IMR-90 (cell line): ENCODE results near the gene MCRS1. TPM values are rescaled to one million over a fixed set of nuclear protein-coding genes. Genes with fewer than 3 reads are reported as not detected.

ENCODE experiments used
- ATAC-seq: fragments of 200-7000 bp; cut with Tn5 transposase; 2 replicates; pipeline ENCODE4 v1.9.1; 2020; ENCODE audit warnings: low read depth, mild to moderate bottlenecking, moderate library complexity
- BruUV-seq: library from RNA; stranded (reverse); fragments of 400-500 nt; replicated peaks from 2 replicates; lab custom pipeline; 2021; lab: Mats Ljungman, UMichigan
- CTCF ChIA-PET: fragments of 300-600 bp; formaldehyde crosslinking; extraction: SDS; loops from one replicate; lab custom pipeline; 2021; ENCODE audit warnings: antibody characterized with exemption; lab: Yijun Ruan, JAX
- POLR2A ChIA-PET: fragments of 300-600 bp; sonication (Branson Sonifier 250); formaldehyde crosslinking; loops from one replicate; lab custom pipeline; 2022; ENCODE audit warnings: antibody characterized with exemption; ENCODE audit not compliant: unreplicated experiment; lab: Charles Lee
- DNase-seq: peaks from one replicate; pipeline ENCODE4 v3.0.0; 2013
- H2AFZ ChIP-seq: replicated peaks from 2 replicates; pipeline ENCODE3; 2013; ENCODE audit warnings: low read length, mild to moderate bottlenecking; ENCODE audit not compliant: poor library complexity
- H2AK5ac ChIP-seq: 2 replicates; pipeline ENCODE4 v1.6.1; 2013; ENCODE audit warnings: low read depth, low read length, inconsistent platforms
- H2AK9ac ChIP-seq: replicated peaks from 2 replicates; pipeline ENCODE3; 2013; ENCODE audit warnings: mild to moderate bottlenecking, low read depth, low read length, moderate library complexity; ENCODE audit not compliant: poor library complexity
- H2BK120ac ChIP-seq: 2 replicates; pipeline ENCODE4 v1.6.1; 2013; ENCODE audit warnings: low read depth, low read length, inconsistent platforms
- H2BK15ac ChIP-seq: 3 replicates; pipeline ENCODE4 v1.6.1; 2013; ENCODE audit warnings: low read depth, low read length, inconsistent platforms
- H2BK20ac ChIP-seq: 2 replicates; pipeline ENCODE4 v1.6.1; 2013; ENCODE audit warnings: low read depth, mild to moderate bottlenecking, inconsistent platforms, low read length, moderate library complexity
- H2BK5ac ChIP-seq: 2 replicates; pipeline ENCODE4 v1.6.1; 2013; ENCODE audit warnings: mild to moderate bottlenecking, low read depth, low read length, inconsistent platforms; ENCODE audit not compliant: poor library complexity, severe bottlenecking
- H3K14ac ChIP-seq: replicated peaks from 2 replicates; pipeline ENCODE4 v1.6.1; 2013; ENCODE audit warnings: low read depth, low read length, inconsistent platforms
- H3K18ac ChIP-seq: 2 replicates; pipeline ENCODE4 v1.6.1; 2013; ENCODE audit warnings: low read depth, low read length, control low read depth
- H3K23ac ChIP-seq: 2 replicates; pipeline ENCODE4 v1.6.1; 2013; ENCODE audit warnings: low read depth, low read length, inconsistent platforms
- H3K27ac ChIP-seq: 2 replicates; pipeline ENCODE4 v1.5.1; 2013; ENCODE audit warnings: mild to moderate bottlenecking, control low read depth, low read length; ENCODE audit not compliant: insufficient read depth
- H3K27me3 ChIP-seq: 2 replicates; pipeline ENCODE4 v1.6.1; 2013; ENCODE audit warnings: low read length; ENCODE audit not compliant: control insufficient read depth, insufficient read depth
- H3K36me3 ChIP-seq: 2 replicates; pipeline ENCODE4 v1.6.1; 2013; ENCODE audit warnings: low read length, mixed read lengths; ENCODE audit not compliant: control insufficient read depth, insufficient read depth
- H3K4ac ChIP-seq: 2 replicates; pipeline ENCODE4 v1.6.1; 2013; ENCODE audit warnings: low read depth, low read length, inconsistent platforms
- H3K4me1 ChIP-seq: 2 replicates; pipeline ENCODE4 v1.6.1; 2013; ENCODE audit warnings: low read length, mixed read lengths; ENCODE audit not compliant: control insufficient read depth, insufficient read depth
- H3K4me2 ChIP-seq: 2 replicates; pipeline ENCODE4 v1.6.1; 2013; ENCODE audit warnings: low read depth, mild to moderate bottlenecking, control low read depth, low read length, moderate library complexity
- H3K4me3 ChIP-seq: 2 replicates; pipeline ENCODE4 v1.5.1; 2013; ENCODE audit warnings: low read depth, mild to moderate bottlenecking, control low read depth, low read length, moderate library complexity; ENCODE audit not compliant: insufficient read depth
- H3K56ac ChIP-seq: 2 replicates; pipeline ENCODE4 v1.6.1; 2013; ENCODE audit warnings: low read length, inconsistent platforms; ENCODE audit not compliant: insufficient read depth; ENCODE audit errors: extremely low read depth
- H3K79me1 ChIP-seq, 2 experiments: 2 replicates each; pipeline ENCODE4 v1.6.1; 2013; ENCODE audit warnings: low read length in 2 of 2, inconsistent platforms in 1 of 2, low read depth in 1 of 2
- H3K9ac ChIP-seq: 2 replicates; pipeline ENCODE4 v1.6.1; 2013; ENCODE audit warnings: low read depth, low read length, control low read depth
- H3K9me1 ChIP-seq: 2 replicates; pipeline ENCODE4 v1.6.1; 2013; ENCODE audit warnings: low read length, inconsistent platforms; ENCODE audit not compliant: insufficient read depth
- H3K9me3 ChIP-seq: 2 replicates; pipeline ENCODE4 v1.6.1; 2013; ENCODE audit warnings: low read length; ENCODE audit not compliant: control insufficient read depth, insufficient read depth
- H4K20me1 ChIP-seq: 2 replicates; pipeline ENCODE4 v1.6.1; 2013; ENCODE audit warnings: low read length, inconsistent platforms; ENCODE audit not compliant: insufficient read depth
- H4K5ac ChIP-seq: 2 replicates; pipeline ENCODE4 v1.6.1; 2013; ENCODE audit warnings: mild to moderate bottlenecking, low read depth, low read length, control low read depth
- H4K8ac ChIP-seq, 2 experiments: 2 replicates each; pipeline ENCODE4 v1.6.1; 2013; ENCODE audit warnings: low read depth in 2 of 2, low read length in 2 of 2, control low read depth in 1 of 2, inconsistent platforms in 1 of 2
- H4K91ac ChIP-seq: 2 replicates; pipeline ENCODE4 v1.6.1; 2013; ENCODE audit warnings: low read depth, low read length, inconsistent platforms; ENCODE audit not compliant: insufficient read depth
- CHD1 ChIP-seq: IDR thresholded peaks from 2 replicates; pipeline ENCODE4 v1.6.1; 2012; ENCODE audit warnings: low read depth, low read length, improper control_type of control experiment
- FOS ChIP-seq: fragments of 150-350 bp; IDR thresholded peaks from 2 replicates; pipeline ENCODE4 v1.6.1; 2016; ENCODE audit warnings: low read depth, low read length
- MAFK ChIP-seq: IDR thresholded peaks from 2 replicates; pipeline ENCODE4 v1.6.1; 2012; ENCODE audit warnings: low read depth, low read length, improper control_type of control experiment
- MAZ ChIP-seq: IDR thresholded peaks from 2 replicates; pipeline ENCODE4 v1.6.1; 2012; ENCODE audit warnings: low read depth, mild to moderate bottlenecking, low read length, improper control_type of control experiment, moderate library complexity, borderline replicate concordance
- MXI1 ChIP-seq: IDR thresholded peaks from 2 replicates; pipeline ENCODE4 v1.6.1; 2012; ENCODE audit warnings: low read depth, mild to moderate bottlenecking, low read length, moderate library complexity, borderline replicate concordance
- NFE2L2 ChIP-seq: fragments of 150-350 bp; IDR thresholded peaks from 2 replicates; pipeline ENCODE4 v1.6.1; 2016; ENCODE audit warnings: low read depth, mild to moderate bottlenecking, low read length
- POLR2A ChIP-seq: IDR thresholded peaks from 2 replicates; pipeline ENCODE4 v1.6.1; 2012; ENCODE audit warnings: mild to moderate bottlenecking, low read depth, low read length
- RAD21 ChIP-seq: IDR thresholded peaks from 2 replicates; pipeline ENCODE4 v1.6.1; 2012; ENCODE audit warnings: low read length, improper control_type of control experiment
- RCOR1 ChIP-seq: IDR thresholded peaks from 2 replicates; pipeline ENCODE4 v1.6.1; 2012; ENCODE audit warnings: mild to moderate bottlenecking, low read length, improper control_type of control experiment; ENCODE audit not compliant: insufficient replicate concordance
- SMC3 ChIP-seq: fragments of 150-350 bp; IDR thresholded peaks from 2 replicates; pipeline ENCODE4 v1.6.1; 2016; ENCODE audit warnings: low read depth, mild to moderate bottlenecking, antibody characterized with exemption, low read length, moderate library complexity
- WGBS, 2 experiments: methylation state at CpG; one replicate each; pipeline versions ENCODE4 v1.1.5 to v1.1.7; 2013; ENCODE audit warnings: missing lambda C conversion rate in 2 of 2; ENCODE audit not compliant: insufficient read length in 1 of 2; ENCODE audit errors: extremely low coverage in 2 of 2; 5-methylcytosine and 5-hydroxymethylcytosine counted together
- dilution Hi-C: fragments of 300-500 bp; cut with HindIII; formaldehyde crosslinking; loops from one replicate; pipeline ENCODE4 v1.14.3; 2018; ENCODE audit warnings: low sequenced_read_pairs; ENCODE audit not compliant: unreplicated experiment
- in situ Hi-C: fragments of 300-500 bp; cut with MboI; formaldehyde crosslinking; loops from 3 replicates; pipeline ENCODE4 v1.14.3; 2019; ENCODE audit warnings: low sequenced_read_pairs, inconsistent platforms, mixed read lengths
- intact Hi-C: fragments of 100-400 bp; cut with micrococcal nuclease; formaldehyde crosslinking; loops from 2 replicates; pipeline ENCODE4 v1.10.0; 2022
- polyA plus RNA-seq, 3 experiments: library from polyadenylated mRNA; depleted of rRNA; stranded (reverse); fragments of >200 nt; gene quantifications; 2 replicates each; pipeline ENCODE4 v1.2.3, GENCODE V29; 2012; ENCODE audit warnings: low replicate concordance in 1 of 3
- total RNA-seq: library from RNA; depleted of rRNA; stranded (reverse); fragments of >200 nt; gene quantifications from 2 replicates; pipeline ENCODE4 v1.2.3, GENCODE V29; 2012
- TF ChIP-seq, protein P1 (sequence below): fragments of 150-350 bp; IDR thresholded peaks from 2 replicates; pipeline ENCODE4 v1.6.1; 2016; ENCODE audit warnings: low read depth, mild to moderate bottlenecking, low read length, moderate library complexity, borderline replicate concordance

The MCRS1 gene
- total and polyA plus RNA-seq, 2 of the 4 experiments (the other 2 are of a cell fraction): 72.9 to 73.2 TPM

DNA sequence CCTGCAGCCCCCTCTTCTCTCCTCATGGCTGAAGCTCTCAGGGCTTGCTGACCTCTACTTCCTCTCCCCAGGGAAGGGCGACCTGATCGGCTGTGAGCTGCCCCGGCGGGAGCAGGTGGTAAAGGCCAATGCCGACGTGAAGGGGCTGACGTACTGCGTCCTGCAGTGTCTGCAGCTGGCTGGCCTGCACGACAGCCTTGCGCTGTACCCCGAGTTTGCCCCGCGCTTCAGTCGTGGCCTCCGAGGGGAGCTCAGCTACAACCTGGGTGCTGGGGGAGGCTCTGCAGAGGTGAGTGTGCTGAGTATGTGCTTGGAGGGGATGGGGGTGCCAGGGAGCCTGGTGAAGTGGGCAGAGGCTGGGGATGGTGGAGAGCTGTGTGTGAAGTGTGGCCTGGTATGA, 13.7 kb downstream of the MCRS1 start:
- Histone ChIP-seq H3K4me1 (no peaks in the 10 kb centered on the region), H3K9me3 (no peaks in the 10 kb centered on the region), H2BK20ac (no peak overlapping the region), H4K5ac (no peak overlapping the region), H2AK9ac (no peak overlapping the region), H2AFZ (no peak overlapping the region), H3K18ac (no peak overlapping the region), H4K20me1 (no peaks in the 10 kb centered on the region), H3K9ac (no peak overlapping the region), H3K79me1 (no peaks in the 10 kb centered on the region), H3K27me3 (peaks cover 31% of the 10 kb centered on the region), H4K91ac (no peak overlapping the region), H2BK120ac (no peak overlapping the region), H2BK15ac (no peak overlapping the region), H3K4me3 (no peak overlapping the region), H3K23ac (no peak overlapping the region), H3K14ac (no peak overlapping the region), H3K9me1 (no peaks in the 10 kb centered on the region), H3K4ac (no peak overlapping the region), H3K56ac (no peak overlapping the region), H3K36me3 (peaks cover 20% of the 10 kb centered on the region), H4K8ac (no peak overlapping the region), H3K4me2 (no peak overlapping the region), H3K27ac (no peak overlapping the region), H2AK5ac (no peak overlapping the region), H2BK5ac (no peak overlapping the region)
- DNase-seq (no peak), ATAC-seq (no peak)
- dilution Hi-C loops (no loop called here), in situ Hi-C loops (no loop called here), intact Hi-C loops (no loop called here)
- CTCF ChIA-PET: interaction anchor here (1.1 to 1.3 kb wide), 3 partner anchors 9 to 223 kb away, joined by 3 to 4 read pairs (median 3); no protein-coding TSS in a partner anchor
- POLR2A ChIA-PET: interaction anchor here (0.6 kb wide), 1 partner anchor 207 kb away, joined by 3 read pairs; no protein-coding TSS in a partner anchor
- WGBS, 2 experiments: 68% methylated on average over 10 of the region's 15 CpGs; no CpG with 5 or more reads in 1 of the 2 experiments
- TF ChIP-seq MAFK (no peak), POLR2A (no peak), MAZ (no peak), CHD1 (no peak), NFE2L2 (no peak), FOS (no peak), SMC3 (no peak), RCOR1 (no peak), MXI1 (no peak), RAD21 (no peak)
- TF ChIP-seq, protein P1, sequence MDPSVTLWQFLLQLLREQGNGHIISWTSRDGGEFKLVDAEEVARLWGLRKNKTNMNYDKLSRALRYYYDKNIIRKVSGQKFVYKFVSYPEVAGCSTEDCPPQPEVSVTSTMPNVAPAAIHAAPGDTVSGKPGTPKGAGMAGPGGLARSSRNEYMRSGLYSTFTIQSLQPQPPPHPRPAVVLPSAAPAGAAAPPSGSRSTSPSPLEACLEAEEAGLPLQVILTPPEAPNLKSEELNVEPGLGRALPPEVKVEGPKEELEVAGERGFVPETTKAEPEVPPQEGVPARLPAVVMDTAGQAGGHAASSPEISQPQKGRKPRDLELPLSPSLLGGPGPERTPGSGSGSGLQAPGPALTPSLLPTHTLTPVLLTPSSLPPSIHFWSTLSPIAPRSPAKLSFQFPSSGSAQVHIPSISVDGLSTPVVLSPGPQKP: no peak
- no TSS peak for BruUV-seq
